ELF-1 (cell line): ENCODE results near the gene RERGL.
"Not testable (repeated sequence)": the region's sequence is repeated elsewhere in the genome, so short reads cannot be mapped to it uniquely, and the experiment has no call there.

Source experiments
- DNase-seq: peaks from one replicate; pipeline ENCODE4 v3.0.0-alpha.2; 2016; ENCODE audit warnings: low read depth, low spot score

RERGL gene

GRCh38 chr12:18090093-18090492 is at the start of gene RERGL:
TSS of gene RERGL (minus strand) at chr12:18090193. CDS start at chr12:18090140, 53 bp downstream.
- DNase-seq, result no peak

DNA sequence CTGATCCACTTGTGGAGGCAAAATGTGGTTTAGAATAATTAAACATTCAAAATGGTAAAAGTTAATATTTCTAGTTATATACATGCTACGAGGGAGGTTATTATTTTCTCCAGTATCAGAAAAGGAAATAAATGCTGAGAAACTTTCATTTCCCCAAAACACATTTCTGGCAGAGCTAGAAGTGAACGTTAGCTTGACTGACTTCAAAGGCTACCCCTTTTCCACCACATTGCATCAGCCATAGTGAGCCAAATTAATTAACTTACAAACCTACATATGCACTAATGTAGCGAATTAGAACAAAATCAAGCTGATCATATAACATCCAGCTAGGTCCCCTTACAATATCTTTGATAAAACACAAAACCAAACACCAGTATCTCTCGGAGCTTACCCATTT is 49.3 kb upstream of the RERGL start:
- no peak for DNase-seq

- DNase-seq, result no peak
These were observed 45.5 kb upstream of the RERGL start for GRCh38 chr12:18135509-18135908.

DNA sequence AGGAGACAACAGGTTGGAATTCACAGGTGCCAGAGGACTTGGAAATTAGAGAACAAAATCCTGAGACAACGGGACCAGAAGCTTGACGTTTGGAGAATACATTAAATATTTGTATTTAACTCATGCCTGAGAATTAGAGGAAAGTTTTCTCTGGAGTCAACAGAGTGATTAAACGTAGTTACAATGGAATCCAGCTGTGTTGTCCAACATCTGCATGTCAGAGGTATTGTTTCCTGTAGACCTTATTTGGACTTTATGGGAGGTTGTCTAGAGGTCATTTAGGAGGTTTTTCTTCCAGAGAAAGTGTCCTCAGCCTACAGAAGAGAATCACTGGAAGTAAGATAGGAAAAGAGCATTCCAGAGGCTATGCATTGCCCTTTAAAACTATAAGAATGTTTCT is 45.1 kb upstream of the RERGL start:
- no peak for DNase-seq

DNA sequence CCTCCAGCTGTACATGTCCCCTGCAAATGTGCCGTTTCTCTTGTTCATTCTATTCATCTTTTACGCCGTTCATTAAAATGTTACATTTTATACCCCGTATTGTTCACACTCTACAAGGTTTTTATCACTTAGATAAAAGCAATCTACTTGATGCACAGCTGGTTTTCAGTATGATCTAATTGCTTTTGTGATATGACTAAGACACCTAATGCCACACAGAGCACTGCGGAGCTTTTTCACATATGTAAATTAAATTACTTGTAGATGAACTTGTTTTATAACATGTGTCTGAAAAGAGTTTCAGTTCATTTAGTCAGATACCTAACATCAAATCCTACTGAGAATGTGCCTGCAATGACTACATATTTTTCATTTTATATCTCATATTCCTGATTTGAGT is 40.9 kb upstream of the RERGL start:
- DNase-seq, result no peak

DNA sequence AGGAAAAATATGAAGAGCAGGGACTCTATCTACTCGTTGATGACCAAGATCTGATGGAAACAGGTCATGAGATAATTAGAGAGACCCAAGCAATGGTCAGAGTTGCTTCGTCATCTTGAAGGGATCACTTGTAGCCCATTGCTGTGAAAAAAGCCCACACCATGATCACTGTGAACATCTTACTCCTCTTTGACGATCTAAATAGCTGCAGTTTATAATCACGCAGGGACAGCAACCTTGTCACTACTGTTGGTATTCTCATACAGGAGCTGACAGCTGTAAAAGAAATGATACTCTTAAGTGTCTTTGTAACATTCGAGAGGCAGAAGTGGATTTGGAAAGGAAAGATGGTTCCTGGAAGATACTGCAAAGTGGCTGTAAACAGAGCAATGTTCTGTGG is 33.7 kb upstream of the RERGL start:
- DNase-seq, result no peak

DNA sequence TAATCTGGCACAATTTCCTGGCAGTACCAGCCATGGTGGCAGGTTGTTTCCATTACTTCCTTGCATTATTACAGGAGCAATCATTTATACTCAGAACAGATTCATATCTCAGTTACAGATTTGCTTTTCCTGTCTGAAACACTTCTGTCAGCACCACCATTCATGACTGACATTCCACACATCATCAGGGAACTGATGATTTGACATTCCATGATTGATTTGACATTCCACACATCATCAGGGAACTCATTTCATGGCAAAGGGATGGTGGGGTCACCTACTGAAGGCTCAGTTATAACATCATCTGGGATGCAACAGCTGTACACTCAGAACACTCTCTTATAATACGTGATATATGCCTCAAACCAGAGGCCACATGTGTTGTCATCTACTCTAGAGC is 30.9 kb upstream of the RERGL start:
- no peak for DNase-seq

DNA sequence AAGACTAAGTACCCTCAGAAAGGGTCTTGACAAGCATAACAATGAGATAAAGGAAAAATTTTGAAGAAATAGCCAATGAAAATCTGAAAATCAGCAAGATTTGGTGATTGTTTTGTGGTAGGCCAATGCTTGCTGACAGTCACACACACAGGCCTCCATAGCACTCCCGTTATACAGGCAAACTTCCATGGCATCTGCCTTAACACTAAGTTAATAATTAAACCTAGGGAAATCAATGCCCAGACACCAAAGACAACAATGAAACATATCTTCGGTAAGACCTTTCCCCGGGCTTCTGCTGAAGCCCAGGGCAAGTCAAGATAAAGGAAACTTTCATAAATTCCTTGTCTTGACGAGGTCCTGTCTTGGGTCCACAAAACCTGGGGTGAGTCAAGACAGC is 18.6 kb upstream of the RERGL start:
- DNase-seq, result no peak

- no peak for DNase-seq
These were observed 13.6 kb upstream of the RERGL start for GRCh38 chr12:18103624-18104023.

- no peak for DNase-seq
These were observed 11.1 kb upstream of the RERGL start for GRCh38 chr12:18101043-18101442.

DNA sequence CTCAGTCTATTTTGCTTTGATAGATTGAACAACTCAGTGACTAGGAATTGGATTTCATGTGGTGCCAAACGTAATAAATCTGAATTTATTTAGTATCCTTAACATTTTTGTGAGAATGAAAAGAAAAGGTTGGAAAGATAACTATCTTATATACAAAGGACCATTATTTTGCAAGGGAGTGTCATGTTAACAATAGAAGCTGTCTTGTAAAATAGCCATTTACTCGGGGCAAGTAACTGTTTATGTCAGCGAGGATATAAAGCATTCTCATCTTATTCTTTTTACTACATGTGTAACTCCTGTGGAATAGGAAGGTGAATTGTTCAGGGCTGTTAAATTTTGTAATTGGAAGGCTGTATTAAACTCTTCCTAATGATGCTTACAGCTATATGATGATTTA is 5.9 kb downstream of the RERGL start:
- no peak for DNase-seq

DNA sequence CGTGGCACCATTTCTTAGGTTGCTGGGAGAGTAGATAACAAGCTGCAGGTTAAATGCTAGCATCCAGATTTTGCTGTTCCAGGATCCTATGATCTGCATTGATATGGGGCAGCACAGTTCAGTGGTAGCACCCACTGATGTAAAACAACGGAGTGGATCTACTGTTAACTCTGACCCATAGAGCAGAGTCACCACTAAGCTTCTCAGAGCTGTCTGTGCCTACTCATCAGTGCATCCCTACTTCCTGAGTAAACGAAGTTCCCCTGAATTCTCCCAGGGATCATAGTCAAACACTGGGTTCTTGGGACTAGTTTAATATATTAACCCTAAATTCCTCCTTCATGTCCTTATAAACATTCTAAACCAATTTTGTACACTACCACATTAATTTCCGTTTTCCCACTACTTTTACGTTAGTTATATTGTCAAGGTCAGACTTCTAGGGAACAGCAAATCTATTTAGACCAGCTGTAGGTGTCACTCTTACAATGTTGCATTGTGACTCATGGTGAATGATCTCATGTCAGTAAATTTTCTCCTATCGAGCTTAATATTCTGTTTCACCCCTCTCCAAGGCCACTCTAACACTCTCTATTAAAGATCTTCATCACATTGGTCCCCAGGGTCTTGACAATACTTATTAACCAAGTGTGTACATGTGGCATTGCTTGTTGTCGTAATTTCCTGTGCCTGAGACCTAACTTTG is 10.3 kb downstream of the RERGL start:
- DNase-seq, result no peak

DNA sequence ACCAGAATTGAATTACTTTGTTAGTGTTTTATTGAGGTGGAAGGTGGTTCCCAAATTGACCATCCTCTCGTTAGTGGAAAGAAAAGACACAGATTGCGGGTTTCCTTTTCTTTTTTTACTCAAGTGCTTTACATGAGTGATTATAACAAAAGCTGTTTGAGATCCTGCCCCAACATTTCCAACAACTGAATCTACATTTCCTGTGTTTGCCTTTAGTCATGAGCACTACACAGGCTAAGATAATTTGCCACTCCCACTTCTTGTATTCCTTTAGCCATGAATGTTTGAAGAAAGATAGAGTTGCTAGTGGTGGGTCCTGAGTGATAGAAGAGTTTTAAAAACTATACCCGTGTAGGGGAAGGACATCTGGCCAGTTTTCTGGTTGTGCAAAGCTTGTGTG is 16.0 kb downstream of the RERGL start:
- no peak for DNase-seq

DNA sequence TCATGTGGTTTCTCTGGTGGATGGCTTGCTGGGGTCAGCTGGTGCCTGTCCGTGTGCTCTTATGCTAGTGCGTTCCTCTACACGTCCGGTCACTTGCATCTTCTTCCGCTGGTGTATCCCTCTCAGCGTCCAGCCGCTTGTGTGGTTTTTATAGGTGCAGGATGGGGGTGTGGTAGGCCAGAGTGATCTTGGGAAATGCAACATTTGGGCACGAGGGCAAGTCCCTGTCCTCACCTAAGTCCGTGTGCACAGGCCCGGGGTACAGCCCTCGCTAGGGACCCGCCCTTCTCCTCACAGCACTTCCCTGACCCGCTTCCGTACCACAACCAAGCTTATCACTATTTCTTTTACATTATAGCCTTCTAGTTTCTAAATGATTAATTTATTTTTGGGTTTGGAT is 17.3 kb downstream of the RERGL start:
- no peak for DNase-seq

GRCh38 chr12:18071336-18071735 is 18.7 kb downstream of the RERGL start:
- no peak for DNase-seq

DNA sequence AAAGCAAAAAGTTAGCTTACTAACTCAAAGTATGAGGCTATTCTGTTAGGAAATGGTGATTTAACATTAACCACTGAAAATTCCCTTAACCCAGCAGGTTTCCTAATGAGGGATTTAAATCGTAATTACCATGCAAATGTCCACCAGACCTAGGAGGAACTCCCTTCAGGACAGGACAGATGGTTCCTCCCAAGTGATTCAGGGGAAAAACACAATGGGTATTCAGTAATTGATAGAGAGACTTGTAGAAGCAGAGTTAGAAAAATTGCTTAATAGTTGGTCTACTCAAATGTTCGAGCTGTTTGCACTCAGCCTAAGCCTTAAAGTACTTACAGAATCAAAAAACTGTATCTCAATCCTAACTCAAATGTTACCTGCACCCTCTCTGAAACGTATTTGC is 21.6 kb downstream of the RERGL start:
- DNase-seq, result no peak

DNA sequence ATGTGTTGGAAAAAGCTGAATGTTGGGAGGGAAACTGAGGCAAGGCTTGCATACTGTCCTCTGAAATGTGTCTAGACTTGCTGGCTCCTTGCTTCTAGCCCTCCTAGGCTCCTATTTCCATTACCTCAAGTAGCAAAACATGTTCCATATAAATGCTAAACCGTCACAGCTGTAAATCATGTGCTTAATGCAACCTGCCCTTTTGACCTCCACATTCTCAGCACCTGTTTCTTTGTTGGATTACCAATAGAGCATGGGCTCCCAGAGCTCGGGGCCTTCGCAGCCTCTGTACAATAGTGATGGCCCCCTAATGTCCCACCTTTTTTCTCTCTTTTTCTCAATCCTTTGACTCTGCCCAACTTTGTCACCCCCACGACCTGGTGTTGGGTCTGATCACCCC is 23.3 kb downstream of the RERGL start:
- no peak for DNase-seq

GRCh38 chr12:18062867-18063266 is 27.1 kb downstream of the RERGL start:
- DNase-seq, result not testable (repeated sequence)

DNA sequence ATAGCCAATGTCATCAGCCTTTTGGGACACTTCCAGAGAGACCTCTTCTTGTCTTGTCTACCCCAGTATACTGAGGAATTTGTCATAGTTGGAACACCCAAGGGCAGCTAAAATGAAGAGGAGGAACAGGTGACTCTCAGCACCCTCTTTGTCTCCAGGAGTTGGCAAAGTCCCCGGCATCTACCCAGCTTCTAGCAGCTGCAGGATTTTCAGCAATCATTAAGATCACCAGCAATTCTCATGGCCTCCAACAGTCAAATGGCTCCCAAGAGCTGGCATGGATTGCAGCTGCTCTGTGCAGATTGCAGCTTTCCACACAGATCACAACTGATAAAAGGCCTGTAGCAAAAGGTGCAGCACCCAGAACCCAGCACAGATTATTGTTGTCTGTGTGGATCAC is 32.9 kb downstream of the RERGL start:
- DNase-seq, result no peak

GRCh38 chr12:18054925-18055619 is 34.9 kb downstream of the RERGL start:
- no peak for DNase-seq

DNA sequence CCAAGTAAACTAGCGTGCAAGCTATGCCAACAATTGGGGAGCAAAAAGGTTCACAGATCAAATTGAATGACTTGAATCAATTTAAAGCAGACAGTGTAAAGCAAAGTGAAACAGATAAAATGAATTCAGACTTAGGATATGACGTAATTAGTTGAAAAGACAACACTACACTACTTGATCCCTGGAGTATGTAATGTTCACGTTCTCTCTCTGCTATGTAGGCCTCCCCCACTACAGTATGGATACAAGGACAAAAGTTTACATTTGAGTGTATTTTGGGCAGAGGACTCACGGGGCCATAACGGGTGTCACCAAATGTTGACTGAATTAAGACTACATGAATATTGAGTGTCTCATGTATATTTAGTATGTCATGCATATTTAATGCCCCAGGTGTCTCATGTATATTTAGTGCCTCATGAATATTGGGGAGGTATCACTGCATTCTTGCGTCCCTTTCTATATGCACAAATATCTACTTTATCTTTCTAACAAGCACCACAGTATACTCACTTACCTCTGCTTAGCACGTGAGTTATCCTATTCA is 44.5 kb downstream of the RERGL start:
- DNase-seq, result no peak

DNA sequence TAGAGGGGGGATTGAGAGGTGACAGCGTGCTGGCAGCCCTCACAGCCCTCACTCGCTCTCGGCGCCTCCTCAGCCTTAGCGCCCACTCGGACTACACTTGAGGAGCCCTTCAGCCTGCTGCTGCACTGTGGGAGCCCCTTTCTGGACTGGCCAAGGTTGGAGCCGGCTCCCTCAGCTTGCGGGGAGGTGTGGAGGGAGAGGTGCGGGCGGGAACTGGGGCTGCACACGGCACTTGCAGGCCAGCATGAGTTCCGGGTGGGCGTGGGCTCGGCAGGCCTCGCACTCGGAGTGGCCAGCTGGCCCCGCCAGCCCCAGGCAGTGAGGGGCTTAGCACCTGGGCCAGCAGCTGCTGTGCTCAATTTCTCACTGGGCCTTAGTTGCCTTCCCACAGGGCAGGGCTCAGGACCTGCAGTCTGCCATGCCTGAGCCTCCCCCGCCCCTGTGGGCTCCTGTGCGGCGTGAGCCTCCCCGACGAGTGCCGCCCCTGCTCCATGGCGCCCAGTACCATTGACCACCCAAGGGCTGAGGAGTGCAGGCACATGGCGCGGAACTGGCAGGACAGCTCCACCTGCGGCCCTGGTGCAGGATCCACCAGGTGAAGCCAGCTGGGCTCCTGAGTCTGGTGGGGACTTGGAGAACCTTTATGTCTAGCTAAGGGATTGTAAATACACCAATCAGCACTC is 49.8 kb downstream of the RERGL start:
- not testable (repeated sequence) for DNase-seq
